CD14-positive monocyte (primary cell): ENCODE data around the gene SYCP2L. TPM values are rescaled to one million over a fixed set of nuclear protein-coding genes. Genes with fewer than 3 reads are reported as not detected.

ENCODE experiments used
- DNase-seq, 3 donors: peaks; one replicate each; pipeline ENCODE4 v3.0.0-alpha.2; 2011 to 2022
- H2AFZ ChIP-seq: 2 replicates; pipeline ENCODE4 v1.6.0; 2012; ENCODE audit warnings: mild to moderate bottlenecking, low read depth, low read length, inconsistent platforms; ENCODE audit not compliant: insufficient read depth, poor library complexity, severe bottlenecking
- H3K27ac ChIP-seq, 2 donors: 1 replicate in 1 of 2; 2 replicates in 1 of 2; pipeline ENCODE4 v1.5.1; 2012 to 2013; ENCODE audit warnings: low read length in 2 of 2, control low read depth in 1 of 2, inconsistent platforms in 1 of 2, low read depth in 1 of 2, mild to moderate bottlenecking in 1 of 2
- H3K27me3 ChIP-seq, 2 donors: one replicate each; pipeline versions ENCODE4 v1.6.0 to v1.6.1; 2011 to 2013; ENCODE audit warnings: low read length in 2 of 2; ENCODE audit not compliant: control insufficient read depth in 2 of 2, insufficient read depth in 2 of 2
- H3K36me3 ChIP-seq, 2 donors: replicated peaks in 1 of 2; 1 replicate in 1 of 2; 2 replicates in 1 of 2; pipeline versions ENCODE4 v1.5.1 to v1.6.1; 2012 to 2013; ENCODE audit warnings: low read length in 2 of 2, control low read depth in 1 of 2, inconsistent platforms in 1 of 2, mild to moderate bottlenecking in 1 of 2; ENCODE audit not compliant: insufficient read depth in 2 of 2, control insufficient read depth in 1 of 2
- H3K4me1 ChIP-seq, 2 donors: 1 replicate in 1 of 2; 2 replicates in 1 of 2; pipeline versions ENCODE4 v1.5.1 to v1.6.1; 2012 to 2013; ENCODE audit warnings: low read length in 2 of 2, control low read depth in 1 of 2, inconsistent platforms in 1 of 2, mild to moderate bottlenecking in 1 of 2, moderate library complexity in 1 of 2; ENCODE audit not compliant: insufficient read depth in 2 of 2, control insufficient read depth in 1 of 2
- H3K4me2 ChIP-seq: replicated peaks from 2 replicates; pipeline ENCODE3; 2012; ENCODE audit warnings: low read length, moderate library complexity, mild to moderate bottlenecking; ENCODE audit not compliant: poor library complexity, severe bottlenecking; ENCODE audit errors: extremely low read depth
- H3K4me3 ChIP-seq, 3 experiments: fragments of 200-600 bp in 1 of 3; sonication (generic) in 1 of 3; replicated peaks in 1 of 3; 1 replicate in 2 of 3; 2 replicates in 1 of 3; pipeline ENCODE4 v1.5.1; 2011 to 2013; ENCODE audit warnings: low read length in 3 of 3, mild to moderate bottlenecking in 3 of 3, control low read depth in 2 of 3, low read depth in 2 of 3, inconsistent platforms in 1 of 3, moderate library complexity in 1 of 3
- H3K79me2 ChIP-seq: 2 replicates; pipeline ENCODE4 v1.6.0; 2012; ENCODE audit warnings: mild to moderate bottlenecking, control low read depth, inconsistent platforms, low read length, moderate library complexity; ENCODE audit not compliant: insufficient read depth
- H3K9ac ChIP-seq: 2 replicates; pipeline ENCODE4 v1.6.0; 2017; ENCODE audit warnings: low read length, mild to moderate bottlenecking; ENCODE audit not compliant: insufficient read depth, poor library complexity, severe bottlenecking
- H3K9me3 ChIP-seq, 2 donors: replicated peaks in 1 of 2; 1 replicate in 1 of 2; 2 replicates in 1 of 2; pipeline versions ENCODE4 v1.5.1 to v1.6.1; 2012 to 2013; ENCODE audit warnings: low read length in 2 of 2, control low read depth in 1 of 2; ENCODE audit not compliant: control insufficient read depth in 1 of 2, insufficient read depth in 1 of 2
- H4K20me1 ChIP-seq: 2 replicates; pipeline ENCODE4 v1.6.0; 2012; ENCODE audit warnings: mild to moderate bottlenecking, low read length, control low read depth, moderate library complexity; ENCODE audit not compliant: insufficient read depth
- H3K27ac Mint-ChIP-seq, 7 donors: one replicate each; pipeline ENCODE4 v1.8.0; 2020; ENCODE audit warnings: mild to moderate bottlenecking in 7 of 7, mixed read lengths in 7 of 7, moderate library complexity in 6 of 7, inconsistent platforms in 2 of 7
- H3K27me3 Mint-ChIP-seq, 3 donors: one replicate each; pipeline ENCODE4 v1.8.0; 2021 to 2022; ENCODE audit warnings: low read depth in 3 of 3, mild to moderate bottlenecking in 3 of 3, mixed read lengths in 3 of 3, moderate library complexity in 3 of 3, inconsistent platforms in 1 of 3
- H3K36me3 Mint-ChIP-seq, 2 donors: one replicate each; pipeline ENCODE4 v1.8.0; 2020; ENCODE audit warnings: mixed read lengths in 2 of 2, inconsistent platforms in 1 of 2, mild to moderate bottlenecking in 1 of 2
- H3K4me1 Mint-ChIP-seq: one replicate; pipeline ENCODE4 v1.8.0; 2020; ENCODE audit warnings: mild to moderate bottlenecking, mixed read lengths
- H3K4me3 Mint-ChIP-seq, 2 donors: one replicate each; pipeline ENCODE4 v1.8.0; 2020; ENCODE audit warnings: mild to moderate bottlenecking in 2 of 2, mixed read lengths in 2 of 2, moderate library complexity in 1 of 2
- H3K9me3 Mint-ChIP-seq, 7 donors: one replicate each; pipeline ENCODE4 v1.8.0; 2020 to 2022; ENCODE audit warnings: mixed read lengths in 7 of 7, mild to moderate bottlenecking in 6 of 7, moderate library complexity in 6 of 7, inconsistent platforms in 2 of 7
- CTCF ChIP-seq: fragments of 200-600 bp; IDR thresholded peaks from one replicate; pipeline ENCODE4 v1.8.0; 2022; ENCODE audit warnings: antibody characterized with exemption, mild to moderate bottlenecking
- WGBS: methylation state at CpG from one replicate; pipeline ENCODE4 v1.1.5; 2013; ENCODE audit warnings: missing lambda C conversion rate; ENCODE audit not compliant: insufficient coverage; 5-methylcytosine and 5-hydroxymethylcytosine counted together
- intact Hi-C, 2 donors: fragments of 100-400 bp; cut with micrococcal nuclease; formaldehyde crosslinking; loops; one replicate each; pipeline versions ENCODE4 v1.15.0 to v1.15.1; 2023
- polyA plus RNA-seq, 3 donors: library from polyadenylated mRNA; depleted of rRNA in 1 of 3; unstranded in 2 of 3; stranded (reverse) in 1 of 3; fragments of 300-500 nt in 2 of 3; fragments of >200 nt in 1 of 3; fragmentation: Illumina TruSeq in 2 of 3; gene quantifications; 1 replicate in 2 of 3; 2 replicates in 1 of 3; pipeline ENCODE4 v1.2.3, GENCODE V29; 2012 to 2021

Gene SYCP2L
- polyA plus RNA-seq, 3 donors = 0.08 TPM; not detected in 2

GRCh38 chr6:11021003-11021402 lies 134.2 kb downstream of the SYCP2L start:
- no peak for DNase-seq
- no peak overlapping the region for H3K27ac Mint-ChIP-seq
- H3K4me1 Mint-ChIP-seq = no peaks in the 10 kb centered on the region
- no peak overlapping the region for H3K4me3 Mint-ChIP-seq
- no peak overlapping the region for H3K9ac ChIP-seq
- peaks cover 4 to 14% of the 10 kb centered on the region in 2 donors for H3K27me3 ChIP-seq
- no peak overlapping the region for H3K4me2 ChIP-seq
- H3K27me3 Mint-ChIP-seq = peaks cover 10 to 13% (median 10%) of the 10 kb centered on the region in 3 donors
- no peaks in the 10 kb centered on the region for H4K20me1 ChIP-seq
- no peaks in the 10 kb centered on the region for H3K36me3 ChIP-seq
- H3K27ac ChIP-seq = no peak overlapping the region
- no peaks in the 10 kb centered on the region for H3K36me3 Mint-ChIP-seq
- H3K79me2 ChIP-seq = no peaks in the 10 kb centered on the region
- 88% methylated on average over 2 of the region's 2 CpGs for WGBS
- no peak overlapping the region for H3K4me3 ChIP-seq
- H3K4me1 ChIP-seq = no peaks in the 10 kb centered on the region
- no peak for TF ChIP-seq CTCF
- intact Hi-C loops = no loop called here
- H2AFZ ChIP-seq = no peak overlapping the region
- H3K9me3 Mint-ChIP-seq = peaks cover 0 to 1% (median 0%) of the 10 kb centered on the region in 7 donors
- no peaks in the 10 kb centered on the region for H3K9me3 ChIP-seq

- no peak overlapping the region for H3K9ac ChIP-seq
- no peaks in the 10 kb centered on the region for H3K9me3 ChIP-seq
- H3K27me3 Mint-ChIP-seq = peaks cover 10 to 13% (median 12%) of the 10 kb centered on the region in 3 donors
- H3K9me3 Mint-ChIP-seq = peaks cover 0 to 1% (median 0%) of the 10 kb centered on the region in 7 donors
- H3K36me3 ChIP-seq = no peaks in the 10 kb centered on the region
- H4K20me1 ChIP-seq = no peaks in the 10 kb centered on the region
- H3K4me1 ChIP-seq = no peaks in the 10 kb centered on the region
- no peaks in the 10 kb centered on the region for H3K79me2 ChIP-seq
- no peak overlapping the region for H3K4me3 ChIP-seq
- H3K27ac ChIP-seq = no peak overlapping the region
- no peak for DNase-seq
- no peak overlapping the region for H3K4me2 ChIP-seq
- no peak for TF ChIP-seq CTCF
- no peaks in the 10 kb centered on the region for H3K4me1 Mint-ChIP-seq
- H2AFZ ChIP-seq = no peak overlapping the region
- no peaks in the 10 kb centered on the region for H3K36me3 Mint-ChIP-seq
- 90% methylated on average over 5 of the region's 7 CpGs for WGBS
- intact Hi-C loops = no loop called here
- H3K4me3 Mint-ChIP-seq = no peak overlapping the region
- peaks cover 7 to 20% of the 10 kb centered on the region in 2 donors for H3K27me3 ChIP-seq
- no peak overlapping the region for H3K27ac Mint-ChIP-seq
These were observed 134.9 kb downstream of the SYCP2L start for GRCh38 chr6:11021714-11022113.
